ENCODE measurements around the gene IFI16. TPM values are rescaled to one million over a fixed set of nuclear protein-coding genes. Genes with fewer than 3 reads are reported as not detected.

Gene IFI16
- total and polyA plus RNA-seq, 10 of the 15 experiments (the other 5 are each of a cell fraction or from before 2014, with no cell fraction given), result 120 to 375 (median 188) TPM

DNA sequence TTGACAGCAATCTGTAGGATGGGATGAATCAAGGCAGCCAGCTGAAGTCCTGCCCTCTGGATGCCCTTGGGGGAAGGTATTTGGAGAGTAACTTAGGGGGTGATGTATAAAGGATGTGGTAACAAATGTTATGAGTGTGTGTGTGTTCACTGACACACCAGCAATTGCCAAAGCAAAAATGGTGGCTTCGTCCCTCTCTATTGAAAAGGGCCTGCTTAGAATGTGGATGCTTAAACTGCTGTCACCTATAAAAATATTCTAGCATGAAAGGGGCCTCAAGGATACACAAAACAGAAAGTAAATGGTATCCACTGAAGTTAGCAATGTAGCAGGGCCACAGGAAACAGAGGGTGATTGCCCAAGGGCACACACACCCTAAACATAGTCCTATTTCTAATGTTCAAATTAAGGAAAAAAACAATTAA lies 81.9 kb downstream of the IFI16 start (continued):
- TF ChIP-seq, protein P1, sequence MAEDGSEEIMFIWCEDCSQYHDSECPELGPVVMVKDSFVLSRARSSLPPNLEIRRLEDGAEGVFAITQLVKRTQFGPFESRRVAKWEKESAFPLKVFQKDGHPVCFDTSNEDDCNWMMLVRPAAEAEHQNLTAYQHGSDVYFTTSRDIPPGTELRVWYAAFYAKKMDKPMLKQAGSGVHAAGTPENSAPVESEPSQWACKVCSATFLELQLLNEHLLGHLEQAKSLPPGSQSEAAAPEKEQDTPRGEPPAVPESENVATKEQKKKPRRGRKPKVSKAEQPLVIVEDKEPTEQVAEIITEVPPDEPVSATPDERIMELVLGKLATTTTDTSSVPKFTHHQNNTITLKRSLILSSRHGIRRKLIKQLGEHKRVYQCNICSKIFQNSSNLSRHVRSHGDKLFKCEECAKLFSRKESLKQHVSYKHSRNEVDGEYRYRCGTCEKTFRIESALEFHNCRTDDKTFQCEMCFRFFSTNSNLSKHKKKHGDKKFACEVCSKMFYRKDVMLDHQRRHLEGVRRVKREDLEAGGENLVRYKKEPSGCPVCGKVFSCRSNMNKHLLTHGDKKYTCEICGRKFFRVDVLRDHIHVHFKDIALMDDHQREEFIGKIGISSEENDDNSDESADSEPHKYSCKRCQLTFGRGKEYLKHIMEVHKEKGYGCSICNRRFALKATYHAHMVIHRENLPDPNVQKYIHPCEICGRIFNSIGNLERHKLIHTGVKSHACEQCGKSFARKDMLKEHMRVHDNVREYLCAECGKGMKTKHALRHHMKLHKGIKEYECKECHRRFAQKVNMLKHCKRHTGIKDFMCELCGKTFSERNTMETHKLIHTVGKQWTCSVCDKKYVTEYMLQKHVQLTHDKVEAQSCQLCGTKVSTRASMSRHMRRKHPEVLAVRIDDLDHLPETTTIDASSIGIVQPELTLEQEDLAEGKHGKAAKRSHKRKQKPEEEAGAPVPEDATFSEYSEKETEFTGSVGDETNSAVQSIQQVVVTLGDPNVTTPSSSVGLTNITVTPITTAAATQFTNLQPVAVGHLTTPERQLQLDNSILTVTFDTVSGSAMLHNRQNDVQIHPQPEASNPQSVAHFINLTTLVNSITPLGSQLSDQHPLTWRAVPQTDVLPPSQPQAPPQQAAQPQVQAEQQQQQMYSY (CRISPR knock-in tag; IDR thresholded peaks at IDR 0.05), result no peak
- TF ChIP-seq ZNF217 (IDR thresholded peaks at IDR 0.05), result no peak

DNA sequence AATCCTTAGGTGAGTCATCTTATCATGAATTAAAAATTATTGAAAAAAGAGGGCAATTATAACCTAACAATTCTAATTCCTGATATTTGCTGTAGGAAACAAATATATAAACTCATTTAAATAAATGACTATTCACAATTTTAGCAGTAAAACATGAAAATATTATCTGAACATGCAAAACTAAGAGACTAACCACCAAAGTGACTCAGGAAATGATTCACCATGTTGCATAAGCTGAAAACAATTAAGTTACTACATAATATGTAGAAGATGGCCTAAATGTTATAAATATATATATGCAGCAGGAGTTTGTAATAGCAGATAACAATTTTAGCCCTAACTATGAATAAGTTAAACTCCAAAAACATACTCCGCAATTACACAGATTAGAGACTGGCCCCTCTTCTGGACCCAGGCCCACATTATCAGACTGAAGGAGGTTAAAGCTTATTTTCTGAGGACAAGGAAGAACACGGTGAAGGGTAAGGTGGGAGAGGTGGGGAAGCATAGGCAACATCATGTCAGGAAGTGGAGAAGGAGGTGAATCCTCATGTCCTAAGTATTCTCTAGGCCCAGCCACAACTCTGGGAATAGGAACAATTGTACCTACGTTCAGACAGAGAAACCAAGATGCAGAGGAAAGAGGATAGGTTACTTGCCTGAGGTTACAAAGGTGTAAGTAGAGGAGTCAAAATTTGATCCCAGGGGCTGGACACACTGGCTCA lies 82.5 kb downstream of the IFI16 start:
- Histone ChIP-seq H3K9me3 (replicated peaks; ENCODE audit: control insufficient read depth, insufficient read depth, low read length) (no peaks in the 10 kb centered on the region), H3K27me3 (replicated peaks in 1 of 2; ENCODE audit: control insufficient read depth in 2 of 2, insufficient read depth in 2 of 2, low read length in 1 of 2) (peaks cover 2 to 4% of the 10 kb centered on the region in 2 experiments; a peak in 1 of 4 replicates), H3K4me2 (ENCODE audit: control insufficient read depth, insufficient read depth) (no peak overlapping the region), H3K4me1 (ENCODE audit: control insufficient read depth, insufficient read depth, low read length) (no peaks in the 10 kb centered on the region), H2AFZ (ENCODE audit: control insufficient read depth, low read depth, low read length) (no peak overlapping the region), H3K36me3 (ENCODE audit: control insufficient read depth in 2 of 2, insufficient read depth in 2 of 2, low read length in 1 of 2) (no peaks in the 10 kb centered on the region), H3K79me2 (ENCODE audit: control insufficient read depth, insufficient read depth, low read length) (no peaks in the 10 kb centered on the region), H4K20me1 (ENCODE audit: control insufficient read depth, insufficient read depth) (no peaks in the 10 kb centered on the region), H3K27ac (ENCODE audit: control insufficient read depth, insufficient read depth) (no peak overlapping the region), H3K4me3 (no peak overlapping the region), H3K9ac (ENCODE audit: control insufficient read depth, insufficient read depth, low read length) (no peak overlapping the region)
- CTCF ChIA-PET, result interaction anchor here (1.4 to 1.5 kb wide), 2 partner anchors 24 to 40 kb away, joined by 4 read pairs; no protein-coding TSS in a partner anchor
- in situ Hi-C loops (cut with MboI), result no loop called here
- intact Hi-C loops (cut with micrococcal nuclease; ENCODE audit: unreplicated experiment), result no loop called here
- RAD21 ChIA-PET (ENCODE audit: unreplicated experiment), result no interaction called here
- no TSS peak for BruUV-seq (replicated peaks)
- SMC1A ChIA-PET (ENCODE audit: uncharacterized antibody, unreplicated experiment), result no interaction called here
- WGBS (ENCODE audit: insufficient coverage, insufficient replicate concordance, low lambda C conversion rate, missing lambda C conversion rate), result 73% methylated on average over 3 of the region's 3 CpGs
- FAIRE-seq (no peak), DNase-seq (ENCODE audit: low read depth, low spot score) (no peak), ATAC-seq (no peak)
- POLR2A ChIA-PET, result no interaction called here
- no peak for TF ChIP-seq TBL1XR1 (IDR thresholded peaks at IDR 0.05; ENCODE audit: low read depth, low read length)
- TF ChIP-seq, protein P2, sequence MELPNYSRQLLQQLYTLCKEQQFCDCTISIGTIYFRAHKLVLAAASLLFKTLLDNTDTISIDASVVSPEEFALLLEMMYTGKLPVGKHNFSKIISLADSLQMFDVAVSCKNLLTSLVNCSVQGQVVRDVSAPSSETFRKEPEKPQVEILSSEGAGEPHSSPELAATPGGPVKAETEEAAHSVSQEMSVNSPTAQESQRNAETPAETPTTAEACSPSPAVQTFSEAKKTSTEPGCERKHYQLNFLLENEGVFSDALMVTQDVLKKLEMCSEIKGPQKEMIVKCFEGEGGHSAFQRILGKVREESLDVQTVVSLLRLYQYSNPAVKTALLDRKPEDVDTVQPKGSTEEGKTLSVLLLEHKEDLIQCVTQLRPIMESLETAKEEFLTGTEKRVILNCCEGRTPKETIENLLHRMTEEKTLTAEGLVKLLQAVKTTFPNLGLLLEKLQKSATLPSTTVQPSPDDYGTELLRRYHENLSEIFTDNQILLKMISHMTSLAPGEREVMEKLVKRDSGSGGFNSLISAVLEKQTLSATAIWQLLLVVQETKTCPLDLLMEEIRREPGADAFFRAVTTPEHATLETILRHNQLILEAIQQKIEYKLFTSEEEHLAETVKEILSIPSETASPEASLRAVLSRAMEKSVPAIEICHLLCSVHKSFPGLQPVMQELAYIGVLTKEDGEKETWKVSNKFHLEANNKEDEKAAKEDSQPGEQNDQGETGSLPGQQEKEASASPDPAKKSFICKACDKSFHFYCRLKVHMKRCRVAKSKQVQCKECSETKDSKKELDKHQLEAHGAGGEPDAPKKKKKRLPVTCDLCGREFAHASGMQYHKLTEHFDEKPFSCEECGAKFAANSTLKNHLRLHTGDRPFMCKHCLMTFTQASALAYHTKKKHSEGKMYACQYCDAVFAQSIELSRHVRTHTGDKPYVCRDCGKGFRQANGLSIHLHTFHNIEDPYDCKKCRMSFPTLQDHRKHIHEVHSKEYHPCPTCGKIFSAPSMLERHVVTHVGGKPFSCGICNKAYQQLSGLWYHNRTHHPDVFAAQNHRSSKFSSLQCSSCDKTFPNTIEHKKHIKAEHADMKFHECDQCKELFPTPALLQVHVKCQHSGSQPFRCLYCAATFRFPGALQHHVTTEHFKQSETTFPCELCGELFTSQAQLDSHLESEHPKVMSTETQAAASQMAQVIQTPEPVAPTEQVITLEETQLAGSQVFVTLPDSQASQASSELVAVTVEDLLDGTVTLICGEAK (IDR thresholded peaks at IDR 0.05; ENCODE audit: borderline replicate concordance), result no peak
- TF ChIP-seq, protein P3, sequence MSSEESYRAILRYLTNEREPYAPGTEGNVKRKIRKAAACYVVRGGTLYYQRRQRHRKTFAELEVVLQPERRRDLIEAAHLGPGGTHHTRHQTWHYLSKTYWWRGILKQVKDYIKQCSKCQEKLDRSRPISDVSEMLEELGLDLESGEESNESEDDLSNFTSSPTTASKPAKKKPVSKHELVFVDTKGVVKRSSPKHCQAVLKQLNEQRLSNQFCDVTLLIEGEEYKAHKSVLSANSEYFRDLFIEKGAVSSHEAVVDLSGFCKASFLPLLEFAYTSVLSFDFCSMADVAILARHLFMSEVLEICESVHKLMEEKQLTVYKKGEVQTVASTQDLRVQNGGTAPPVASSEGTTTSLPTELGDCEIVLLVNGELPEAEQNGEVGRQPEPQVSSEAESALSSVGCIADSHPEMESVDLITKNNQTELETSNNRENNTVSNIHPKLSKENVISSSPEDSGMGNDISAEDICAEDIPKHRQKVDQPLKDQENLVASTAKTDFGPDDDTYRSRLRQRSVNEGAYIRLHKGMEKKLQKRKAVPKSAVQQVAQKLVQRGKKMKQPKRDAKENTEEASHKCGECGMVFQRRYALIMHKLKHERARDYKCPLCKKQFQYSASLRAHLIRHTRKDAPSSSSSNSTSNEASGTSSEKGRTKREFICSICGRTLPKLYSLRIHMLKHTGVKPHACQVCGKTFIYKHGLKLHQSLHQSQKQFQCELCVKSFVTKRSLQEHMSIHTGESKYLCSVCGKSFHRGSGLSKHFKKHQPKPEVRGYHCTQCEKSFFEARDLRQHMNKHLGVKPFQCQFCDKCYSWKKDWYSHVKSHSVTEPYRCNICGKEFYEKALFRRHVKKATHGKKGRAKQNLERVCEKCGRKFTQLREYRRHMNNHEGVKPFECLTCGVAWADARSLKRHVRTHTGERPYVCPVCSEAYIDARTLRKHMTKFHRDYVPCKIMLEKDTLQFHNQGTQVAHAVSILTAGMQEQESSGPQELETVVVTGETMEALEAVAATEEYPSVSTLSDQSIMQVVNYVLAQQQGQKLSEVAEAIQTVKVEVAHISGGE (CRISPR knock-in tag; IDR thresholded peaks at IDR 0.05), result no peak
- no peak for TF ChIP-seq TCF7 (IDR thresholded peaks at IDR 0.05; ENCODE audit: borderline replicate concordance)
- TF ChIP-seq STAT3 (IDR thresholded peaks at IDR 0.05; ENCODE audit: low read depth, low read length), result no peak
- no peak for TF ChIP-seq ZNF622 (IDR thresholded peaks at IDR 0.05)
- TF ChIP-seq, protein P4, sequence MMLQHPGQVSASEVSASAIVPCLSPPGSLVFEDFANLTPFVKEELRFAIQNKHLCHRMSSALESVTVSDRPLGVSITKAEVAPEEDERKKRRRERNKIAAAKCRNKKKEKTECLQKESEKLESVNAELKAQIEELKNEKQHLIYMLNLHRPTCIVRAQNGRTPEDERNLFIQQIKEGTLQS (IDR thresholded peaks at IDR 0.05; ENCODE audit: borderline replicate concordance, extremely low read depth, low read depth, low read length), result no peak
